Measurements from ENCODE around the gene CDH13.
A peak's percentile ranks its signal among the peaks of the same experiment; 100 is the strongest.

DNA sequence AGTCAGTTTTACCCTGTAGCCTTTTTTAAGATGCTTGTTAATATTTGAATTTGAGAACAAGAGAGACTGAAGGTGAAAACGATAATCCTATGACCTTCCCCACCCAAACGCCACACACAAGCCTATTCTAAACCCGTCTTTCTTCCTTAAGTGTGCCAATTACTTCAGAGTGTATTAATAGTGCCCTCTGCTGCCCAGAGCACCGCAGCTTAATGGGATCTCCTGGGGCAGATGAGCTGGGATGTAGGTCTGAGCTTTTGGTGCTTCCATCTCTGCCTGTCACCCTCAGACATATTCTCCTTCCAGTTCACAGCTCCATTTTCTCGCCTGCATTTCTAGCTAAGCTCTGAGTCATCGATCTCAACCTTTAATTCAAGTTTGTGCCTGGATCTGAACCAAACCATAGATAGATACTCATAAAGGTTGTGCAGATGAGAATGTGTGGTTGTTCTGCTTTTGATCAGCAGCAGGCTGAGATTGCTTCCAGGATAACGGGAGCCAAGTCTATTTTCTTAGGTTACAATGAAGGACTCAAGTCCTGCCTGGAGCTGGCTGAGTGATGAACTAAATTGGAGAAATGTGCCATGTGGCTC is 46.4 kb upstream of the CDH13 start:
- TF ChIP-seq, protein P1, sequence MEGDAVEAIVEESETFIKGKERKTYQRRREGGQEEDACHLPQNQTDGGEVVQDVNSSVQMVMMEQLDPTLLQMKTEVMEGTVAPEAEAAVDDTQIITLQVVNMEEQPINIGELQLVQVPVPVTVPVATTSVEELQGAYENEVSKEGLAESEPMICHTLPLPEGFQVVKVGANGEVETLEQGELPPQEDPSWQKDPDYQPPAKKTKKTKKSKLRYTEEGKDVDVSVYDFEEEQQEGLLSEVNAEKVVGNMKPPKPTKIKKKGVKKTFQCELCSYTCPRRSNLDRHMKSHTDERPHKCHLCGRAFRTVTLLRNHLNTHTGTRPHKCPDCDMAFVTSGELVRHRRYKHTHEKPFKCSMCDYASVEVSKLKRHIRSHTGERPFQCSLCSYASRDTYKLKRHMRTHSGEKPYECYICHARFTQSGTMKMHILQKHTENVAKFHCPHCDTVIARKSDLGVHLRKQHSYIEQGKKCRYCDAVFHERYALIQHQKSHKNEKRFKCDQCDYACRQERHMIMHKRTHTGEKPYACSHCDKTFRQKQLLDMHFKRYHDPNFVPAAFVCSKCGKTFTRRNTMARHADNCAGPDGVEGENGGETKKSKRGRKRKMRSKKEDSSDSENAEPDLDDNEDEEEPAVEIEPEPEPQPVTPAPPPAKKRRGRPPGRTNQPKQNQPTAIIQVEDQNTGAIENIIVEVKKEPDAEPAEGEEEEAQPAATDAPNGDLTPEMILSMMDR (IDR thresholded peaks at IDR 0.05) = peak in 5 of 7 experiments; percentile 15 to 39 (median 30)
- TF ChIP-seq POLR2A (IDR thresholded peaks at IDR 0.05) = no peak

Data from body of pancreas (tissue), 4 donors.